Measurements from ENCODE around the gene ITGB7.
"Not testable (repeated sequence)": the region's sequence is repeated elsewhere in the genome, so short reads cannot be mapped to it uniquely, and the experiment has no call there.

The ITGB7 gene

GRCh38 chr12:53180220-53180930 is 26.7 kb downstream of the ITGB7 start, which contains the start of the genes CSAD and ZNF740:
Gene CSAD (minus strand): TSS chr12:53180925. CDS start chr12:53173470, 7,455 bp downstream.
Gene ZNF740 (plus strand): TSS chr12:53180722. CDS start chr12:53181984, 1,262 bp downstream.
- WGBS (ENCODE audit: insufficient coverage) = 0% methylated on average over 33 of the region's 70 CpGs
- peak; percentile 97 to 98 (median 98) for DNase-seq
- Histone ChIP-seq H3K9me3 (ENCODE audit: control extremely low read depth in 1 of 5, control insufficient read depth in 4 of 5, insufficient read depth in 2 of 5, low read depth in 1 of 5, low read length in 4 of 5) (no peaks in the 10 kb centered on the region), H3K36me3 (ENCODE audit: control insufficient read depth in 4 of 4, insufficient read depth in 4 of 4, low read length in 3 of 4) (peaks cover 8 to 35% (median 24%) of the 10 kb centered on the region in 4 experiments), H3K4me1 (ENCODE audit: control extremely low read depth in 1 of 4, control insufficient read depth in 4 of 4, insufficient read depth in 4 of 4, low read length in 3 of 4) (peaks cover 23 to 38% (median 32%) of the 10 kb centered on the region in 4 experiments), H3K27me3 (replicated peaks in 2 of 5; ENCODE audit: control insufficient read depth in 4 of 5, insufficient read depth in 5 of 5, low read length in 4 of 5) (no peaks in the 10 kb centered on the region), H3K4me3 (ENCODE audit: control insufficient read depth in 1 of 7, extremely low read depth in 1 of 7, insufficient read depth in 4 of 7, low read depth in 2 of 7, low read length in 6 of 7) (peak within 1 kb of the TSS; percentile 51 to 87 (median 76)), H3K27ac (ENCODE audit: insufficient read depth in 1 of 2, low read depth in 1 of 2, low read length in 2 of 2, poor library complexity in 1 of 2, severe bottlenecking in 2 of 2) (peak within 1 kb of the TSS; percentile 74 to 90)
- ChIA-PET POLR2A (interaction anchor here (0.5 to 0.7 kb wide), 4 partner anchors 81 to 1348 kb away, joined by 3 to 4 read pairs (median 4); no protein-coding TSS in a partner anchor), CTCF (interaction anchor here (0.6 to 4.5 kb wide), 16 partner anchors 9 to 142 kb away, joined by 3 to 30 read pairs (median 4); partner anchors contain the start of gene ESPL1)

GRCh38 chr12:53179687-53180219 is 27.3 kb downstream of the ITGB7 start:
- Histone ChIP-seq H3K4me3 (ENCODE audit: control insufficient read depth in 1 of 7, extremely low read depth in 1 of 7, insufficient read depth in 4 of 7, low read depth in 2 of 7, low read length in 6 of 7) (peak overlapping the region; percentile 51 to 87 (median 76)), H3K4me1 (ENCODE audit: control extremely low read depth in 1 of 4, control insufficient read depth in 4 of 4, insufficient read depth in 4 of 4, low read length in 3 of 4) (peaks cover 23 to 43% (median 33%) of the 10 kb centered on the region in 4 experiments), H3K27me3 (replicated peaks in 2 of 5; ENCODE audit: control insufficient read depth in 4 of 5, insufficient read depth in 5 of 5, low read length in 4 of 5) (no peaks in the 10 kb centered on the region), H3K27ac (ENCODE audit: insufficient read depth in 1 of 2, low read depth in 1 of 2, low read length in 2 of 2, poor library complexity in 1 of 2, severe bottlenecking in 2 of 2) (peak overlapping the region; percentile 74 to 90), H3K9me3 (ENCODE audit: control extremely low read depth in 1 of 5, control insufficient read depth in 4 of 5, insufficient read depth in 2 of 5, low read depth in 1 of 5, low read length in 4 of 5) (no peaks in the 10 kb centered on the region), H3K36me3 (ENCODE audit: control insufficient read depth in 4 of 4, insufficient read depth in 4 of 4, low read length in 3 of 4) (peaks cover 7 to 29% (median 18%) of the 10 kb centered on the region in 4 experiments)
- WGBS (ENCODE audit: insufficient coverage) = 24% methylated on average over 12 of the region's 12 CpGs
- no peak for DNase-seq
- ChIA-PET CTCF (interaction anchor here (0.6 to 4.5 kb wide), 9 partner anchors 8 to 142 kb away, joined by 3 to 26 read pairs (median 4); no protein-coding TSS in a partner anchor), POLR2A (interaction anchor here (0.5 to 0.7 kb wide), 4 partner anchors 81 to 1348 kb away, joined by 3 to 4 read pairs (median 4); no protein-coding TSS in a partner anchor)

DNA sequence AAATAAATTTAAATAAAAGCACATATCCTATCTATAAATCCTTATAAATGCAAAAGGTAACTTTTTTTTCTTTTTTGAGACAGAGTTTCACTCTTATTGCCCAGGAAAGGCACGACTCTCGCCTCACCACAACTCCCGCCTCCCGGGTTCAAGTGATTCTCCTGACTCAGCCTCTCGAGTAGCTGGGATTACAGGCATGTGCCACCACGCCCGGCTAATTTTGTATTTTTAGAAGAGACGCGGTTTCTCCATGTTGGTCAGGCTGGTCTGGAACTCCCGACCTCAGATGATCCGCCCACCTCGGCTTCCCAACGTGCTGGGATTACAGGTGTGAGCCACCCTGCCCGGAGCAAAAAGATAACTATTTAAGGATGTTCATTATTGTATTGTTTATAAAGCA is 28.2 kb downstream of the ITGB7 start:
- CTCF ChIA-PET = interaction anchor here (3.0 to 5.0 kb wide), 3 partner anchors 19 to 33 kb away, joined by 9 to 32 read pairs (median 18); no protein-coding TSS in a partner anchor
- POLR2A ChIA-PET; H3K9me3 ChIP-seq (ENCODE audit: control extremely low read depth in 1 of 5, control insufficient read depth in 4 of 5, insufficient read depth in 2 of 5, low read depth in 1 of 5, low read length in 4 of 5); DNase-seq; H3K27ac ChIP-seq (ENCODE audit: insufficient read depth in 1 of 2, low read depth in 1 of 2, low read length in 2 of 2, poor library complexity in 1 of 2, severe bottlenecking in 2 of 2); H3K27me3 ChIP-seq (replicated peaks in 2 of 5; ENCODE audit: control insufficient read depth in 4 of 5, insufficient read depth in 5 of 5, low read length in 4 of 5); H3K4me3 ChIP-seq (ENCODE audit: control insufficient read depth in 1 of 7, extremely low read depth in 1 of 7, insufficient read depth in 4 of 7, low read depth in 2 of 7, low read length in 6 of 7): not testable (repeated sequence)
- peaks cover 23 to 44% (median 33%) of the 10 kb centered on the region in 4 experiments for H3K4me1 ChIP-seq (ENCODE audit: control extremely low read depth in 1 of 4, control insufficient read depth in 4 of 4, insufficient read depth in 4 of 4, low read length in 3 of 4)
- 99% methylated on average over 7 of the region's 14 CpGs for WGBS (ENCODE audit: insufficient coverage)
- H3K36me3 ChIP-seq (ENCODE audit: control insufficient read depth in 4 of 4, insufficient read depth in 4 of 4, low read length in 3 of 4) = peaks cover 4 to 22% (median 12%) of the 10 kb centered on the region in 4 experiments

DNA sequence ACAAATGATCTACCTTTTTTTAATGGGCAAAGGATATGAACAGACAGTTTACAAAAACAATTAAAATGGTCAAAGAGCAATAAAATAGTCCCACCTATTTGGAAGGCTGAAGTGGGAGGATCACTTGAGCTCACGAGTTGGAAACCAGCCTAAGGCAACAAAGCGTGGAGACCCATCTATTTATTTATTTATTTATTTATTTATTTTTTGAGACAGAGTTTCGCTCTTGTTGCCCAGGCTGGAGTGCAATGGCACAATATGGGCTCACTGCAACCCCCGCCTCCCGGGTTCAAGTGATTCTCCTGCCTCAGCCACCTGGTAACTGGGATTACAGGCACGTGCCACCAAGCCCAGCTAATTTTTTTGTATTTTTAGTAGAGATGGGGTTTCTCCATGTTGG is 29.6 kb downstream of the ITGB7 start:
- WGBS (ENCODE audit: insufficient coverage) = 100% methylated on average over 1 of the region's 6 CpGs
- H3K27ac ChIP-seq (ENCODE audit: insufficient read depth in 1 of 2, low read depth in 1 of 2, low read length in 2 of 2, poor library complexity in 1 of 2, severe bottlenecking in 2 of 2); DNase-seq; POLR2A ChIA-PET; H3K9me3 ChIP-seq (ENCODE audit: control extremely low read depth in 1 of 5, control insufficient read depth in 4 of 5, insufficient read depth in 2 of 5, low read depth in 1 of 5, low read length in 4 of 5); H3K27me3 ChIP-seq (replicated peaks in 2 of 5; ENCODE audit: control insufficient read depth in 4 of 5, insufficient read depth in 5 of 5, low read length in 4 of 5); H3K4me3 ChIP-seq (ENCODE audit: control insufficient read depth in 1 of 7, extremely low read depth in 1 of 7, insufficient read depth in 4 of 7, low read depth in 2 of 7, low read length in 6 of 7); H3K36me3 ChIP-seq (ENCODE audit: control insufficient read depth in 4 of 4, insufficient read depth in 4 of 4, low read length in 3 of 4): not testable (repeated sequence)
- CTCF ChIA-PET = interaction anchor here (3.0 to 7.9 kb wide), 4 partner anchors 12 to 21 kb away, joined by 7 to 63 read pairs (median 20); no protein-coding TSS in a partner anchor
- peaks cover 17 to 30% (median 23%) of the 10 kb centered on the region in 4 experiments for H3K4me1 ChIP-seq (ENCODE audit: control extremely low read depth in 1 of 4, control insufficient read depth in 4 of 4, insufficient read depth in 4 of 4, low read length in 3 of 4)

- ChIA-PET CTCF (interaction anchor here (0.8 to 7.9 kb wide), 5 partner anchors 12 to 107 kb away, joined by 3 to 63 read pairs (median 9); no protein-coding TSS in a partner anchor), POLR2A (no interaction called here)
- Histone ChIP-seq H3K36me3 (ENCODE audit: control insufficient read depth in 4 of 4, insufficient read depth in 4 of 4, low read length in 3 of 4) (peaks cover 0 to 7% (median 1%) of the 10 kb centered on the region in 4 experiments), H3K4me3 (ENCODE audit: control insufficient read depth in 1 of 7, extremely low read depth in 1 of 7, insufficient read depth in 4 of 7, low read depth in 2 of 7, low read length in 6 of 7) (no peak overlapping the region), H3K27ac (ENCODE audit: insufficient read depth in 1 of 2, low read depth in 1 of 2, low read length in 2 of 2, poor library complexity in 1 of 2, severe bottlenecking in 2 of 2) (no peak overlapping the region), H3K27me3 (replicated peaks in 2 of 5; ENCODE audit: control insufficient read depth in 4 of 5, insufficient read depth in 5 of 5, low read length in 4 of 5) (no peaks in the 10 kb centered on the region), H3K4me1 (ENCODE audit: control extremely low read depth in 1 of 4, control insufficient read depth in 4 of 4, insufficient read depth in 4 of 4, low read length in 3 of 4) (peaks cover 11 to 23% (median 16%) of the 10 kb centered on the region in 4 experiments), H3K9me3 (ENCODE audit: control extremely low read depth in 1 of 5, control insufficient read depth in 4 of 5, insufficient read depth in 2 of 5, low read depth in 1 of 5, low read length in 4 of 5) (no peaks in the 10 kb centered on the region)
- 84% methylated on average over 2 of the region's 3 CpGs for WGBS (ENCODE audit: insufficient coverage)
- no peak for DNase-seq
Measured at GRCh38 chr12:53176750-53177149, 30.3 kb downstream of the ITGB7 start.

- Histone ChIP-seq H3K4me3 (ENCODE audit: control insufficient read depth in 1 of 7, extremely low read depth in 1 of 7, insufficient read depth in 4 of 7, low read depth in 2 of 7, low read length in 6 of 7) (no peak overlapping the region), H3K27ac (ENCODE audit: insufficient read depth in 1 of 2, low read depth in 1 of 2, low read length in 2 of 2, poor library complexity in 1 of 2, severe bottlenecking in 2 of 2) (no peak overlapping the region), H3K27me3 (replicated peaks in 2 of 5; ENCODE audit: control insufficient read depth in 4 of 5, insufficient read depth in 5 of 5, low read length in 4 of 5) (no peaks in the 10 kb centered on the region), H3K9me3 (ENCODE audit: control extremely low read depth in 1 of 5, control insufficient read depth in 4 of 5, insufficient read depth in 2 of 5, low read depth in 1 of 5, low read length in 4 of 5) (no peaks in the 10 kb centered on the region), H3K4me1 (ENCODE audit: control extremely low read depth in 1 of 4, control insufficient read depth in 4 of 4, insufficient read depth in 4 of 4, low read length in 3 of 4) (peaks cover 3 to 12% (median 8%) of the 10 kb centered on the region in 4 experiments), H3K36me3 (ENCODE audit: control insufficient read depth in 4 of 4, insufficient read depth in 4 of 4, low read length in 3 of 4) (peaks cover 0 to 9% (median 2%) of the 10 kb centered on the region in 4 experiments)
- ChIA-PET CTCF (interaction anchor here (1.1 to 7.9 kb wide), 5 partner anchors 14 to 32 kb away, joined by 3 to 63 read pairs (median 32); partner anchors contain the start of gene ITGB7), POLR2A (interaction anchor here (0.5 to 0.6 kb wide), 3 partner anchors 107 to 135 kb away, joined by 3 to 4 read pairs (median 3); no protein-coding TSS in a partner anchor)
- WGBS (ENCODE audit: insufficient coverage) = 89% methylated on average over 1 of the region's 4 CpGs
- peak in 2 of 3 donors; percentile 32 to 43 for DNase-seq
Measured at GRCh38 chr12:53174881-53175491, 32.1 kb downstream of the ITGB7 start.

Measured in common myeloid progenitor, CD34-positive (primary cell).